Activated CD8-positive, alpha-beta memory T cell treated with anti-CD3 and anti-CD28 coated beads, Interleukin-2, amount 50 U/mL, for 24 hours (primary cell): ENCODE results near the gene GABRA4.

Experiments
- DNase-seq: peaks from one replicate; pipeline ENCODE4 v3.0.0-alpha.2; 2020; ENCODE audit errors: extremely low read depth

The GABRA4 gene

GRCh38 chr4:46927201-46927600 is 66.2 kb downstream of the GABRA4 start:
- DNase-seq = no peak

- DNase-seq = no peak
Observed at GRCh38 chr4:46924789-46925529, 68.4 kb downstream of the GABRA4 start.

GRCh38 chr4:46922205-46922604 is 71.2 kb downstream of the GABRA4 start:
- DNase-seq = no peak

GRCh38 chr4:46909078-46909477 is 84.3 kb downstream of the GABRA4 start, which contains the start of gene COX7B2:
COX7B2 (minus strand) TSS chr4:46909245; CDS start chr4:46735192, 174,053 bp downstream.
- no peak for DNase-seq

GRCh38 chr4:46908148-46908547 is 85.2 kb downstream of the GABRA4 start:
- no peak for DNase-seq

GRCh38 chr4:46900082-46900481 is 93.3 kb downstream of the GABRA4 start:
- DNase-seq = no peak

GRCh38 chr4:46894826-46895225 is 98.6 kb downstream of the GABRA4 start:
- no peak for DNase-seq

GRCh38 chr4:46890056-46890455 is 103.3 kb downstream of the GABRA4 start:
- no peak for DNase-seq

- DNase-seq = no peak
Observed at GRCh38 chr4:46889410-46889809, 104.0 kb downstream of the GABRA4 start.

GRCh38 chr4:46886711-46887110 is 106.7 kb downstream of the GABRA4 start:
- DNase-seq = no peak

GRCh38 chr4:46878641-46879040 is 114.7 kb downstream of the GABRA4 start:
- no peak for DNase-seq

- no peak for DNase-seq
Observed at GRCh38 chr4:46874811-46875210, 118.6 kb downstream of the GABRA4 start.

GRCh38 chr4:46870411-46870810 is 123.0 kb downstream of the GABRA4 start:
- no peak for DNase-seq
